Subcutaneous abdominal adipose tissue (tissue), 5 donors: ENCODE measurements around the gene EIF4E1B.
"Not testable (repeated sequence)": the region's sequence is repeated elsewhere in the genome, so short reads cannot be mapped to it uniquely, and the experiment has no call there.

Experiments used
- H3K27ac ChIP-seq: one replicate; pipeline ENCODE4 v1.7.0; 2013; ENCODE audit warnings: low read depth, mild to moderate bottlenecking, inconsistent platforms, low read length, moderate library complexity
- H3K27me3 ChIP-seq, 5 donors: one replicate each; pipeline ENCODE4 v1.7.0; 2013; ENCODE audit warnings: low read length in 5 of 5, inconsistent platforms in 1 of 5; ENCODE audit not compliant: control insufficient read depth in 5 of 5, insufficient read depth in 4 of 5
- H3K36me3 ChIP-seq, 5 donors: one replicate each; pipeline ENCODE4 v1.7.0; 2013; ENCODE audit warnings: low read length in 5 of 5; ENCODE audit not compliant: control insufficient read depth in 5 of 5, insufficient read depth in 5 of 5
- H3K4me1 ChIP-seq, 5 donors: one replicate each; pipeline ENCODE4 v1.7.0; 2013; ENCODE audit warnings: low read length in 5 of 5, mild to moderate bottlenecking in 3 of 5, moderate library complexity in 1 of 5; ENCODE audit not compliant: control insufficient read depth in 5 of 5, insufficient read depth in 5 of 5
- H3K4me3 ChIP-seq, 5 donors: one replicate each; pipeline ENCODE4 v1.7.0; 2013; ENCODE audit warnings: low read length in 5 of 5, low read depth in 1 of 5
- H3K9ac ChIP-seq, 5 donors: one replicate each; pipeline ENCODE4 v1.7.0; 2013; ENCODE audit warnings: low read length in 5 of 5, mild to moderate bottlenecking in 4 of 5, moderate library complexity in 3 of 5
- H3K9me3 ChIP-seq, 5 donors: one replicate each; pipeline ENCODE4 v1.7.0; 2013; ENCODE audit warnings: low read length in 5 of 5; ENCODE audit not compliant: control insufficient read depth in 5 of 5
- donor health status: healthy.
- donor health status: healthy.
- donor health status: healthy.
- donor health status: healthy.
- donor health status: healthy.

The EIF4E1B gene, protein sequence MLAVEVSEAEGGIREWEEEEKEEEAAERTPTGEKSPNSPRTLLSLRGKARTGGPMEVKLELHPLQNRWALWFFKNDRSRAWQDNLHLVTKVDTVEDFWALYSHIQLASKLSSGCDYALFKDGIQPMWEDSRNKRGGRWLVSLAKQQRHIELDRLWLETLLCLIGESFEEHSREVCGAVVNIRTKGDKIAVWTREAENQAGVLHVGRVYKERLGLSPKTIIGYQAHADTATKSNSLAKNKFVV

DNA sequence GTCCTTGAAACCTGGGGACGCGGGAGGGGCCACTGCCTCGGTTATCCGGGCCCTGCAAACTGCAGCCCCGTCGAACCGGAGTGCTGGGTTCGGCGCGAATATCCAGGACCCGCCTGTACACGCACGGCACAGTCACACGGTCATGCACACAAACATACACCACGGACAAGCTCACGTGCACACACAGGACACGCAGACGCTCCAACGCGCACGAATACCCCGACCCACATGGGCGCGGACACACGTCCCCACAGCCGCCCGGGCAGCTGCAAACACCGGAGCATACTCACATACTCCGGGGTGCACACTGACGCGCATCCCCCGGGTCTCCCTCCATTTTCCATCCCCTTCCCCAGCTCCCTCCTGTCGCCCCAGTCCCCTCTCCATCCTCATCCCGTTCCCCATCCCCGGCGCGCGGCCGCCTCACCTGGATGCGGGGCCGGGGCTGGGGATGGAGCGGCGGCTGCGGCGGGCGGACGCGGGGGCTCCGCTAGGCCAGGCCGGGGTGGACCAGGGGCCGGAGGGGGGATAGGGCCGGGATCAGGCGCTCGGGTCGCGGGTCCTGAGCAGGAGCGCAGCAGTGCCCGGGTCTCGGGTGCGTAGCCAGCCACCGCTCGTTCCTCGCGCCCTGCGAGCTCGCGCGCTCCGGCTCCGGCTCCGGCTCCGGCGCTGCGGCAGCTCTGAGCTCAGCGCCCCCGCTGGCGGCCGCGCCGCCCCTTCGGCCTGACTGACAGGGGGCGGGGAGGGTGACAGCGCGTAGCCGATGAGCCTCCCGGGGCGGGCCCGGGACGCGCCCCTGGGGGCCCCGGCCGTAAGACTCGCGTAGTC lies at the start of gene EIF4E1B, which contains the start of gene SNCB:
Gene EIF4E1B, plus strand, starts transcription at position 823 of the 828 bp plus-strand sequence. CDS start 12,113 bp downstream, outside the sequence.
Gene SNCB, minus strand, starts transcription at position 682 of the 828 bp plus-strand sequence. CDS start 880 bp downstream, outside the sequence.
- Histone ChIP-seq H3K4me3 (peak within 1 kb of the TSS in 4 of 5 donors; percentile 19 to 46 (median 34)), H3K36me3 (no peaks in the 10 kb centered on the region), H3K27me3 (peaks cover 60 to 91% (median 77%) of the 10 kb centered on the region in 5 donors), H3K9me3 (peaks cover 0 to under 1% (median 0%) of the 10 kb centered on the region in 5 donors), H3K4me1 (peaks cover 0 to 15% (median 10%) of the 10 kb centered on the region in 5 donors), H3K27ac (no peak within 1 kb of the TSS), H3K9ac (no peak within 1 kb of the TSS)

DNA sequence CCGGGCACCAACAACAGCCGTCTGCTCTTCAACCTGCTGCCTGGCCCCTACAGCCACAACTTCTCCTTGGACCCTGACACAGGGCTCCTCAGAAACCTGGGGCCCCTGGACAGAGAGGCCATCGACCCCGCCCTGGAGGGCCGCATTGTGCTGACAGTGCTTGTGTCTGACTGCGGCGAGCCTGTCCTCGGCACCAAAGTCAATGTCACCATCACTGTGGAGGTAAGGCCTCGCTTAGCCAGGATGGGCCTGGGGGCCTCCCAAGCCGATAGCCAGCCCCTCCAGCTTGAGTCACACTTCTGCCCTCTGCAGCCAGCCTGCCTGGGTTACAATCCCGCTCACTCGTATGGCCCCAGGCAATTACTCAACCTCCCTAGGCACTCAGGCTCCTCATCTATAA lies 49.1 kb upstream of the EIF4E1B start:
- Histone ChIP-seq H3K27me3 (peaks cover 0 to 14% (median 8%) of the 10 kb centered on the region in 5 donors), H3K9ac (no peak overlapping the region), H3K36me3 (no peaks in the 10 kb centered on the region), H3K4me3 (no peak overlapping the region), H3K9me3 (peaks cover 3 to 21% (median 16%) of the 10 kb centered on the region in 5 donors), H3K4me1 (no peaks in the 10 kb centered on the region), H3K27ac (no peak overlapping the region)

DNA sequence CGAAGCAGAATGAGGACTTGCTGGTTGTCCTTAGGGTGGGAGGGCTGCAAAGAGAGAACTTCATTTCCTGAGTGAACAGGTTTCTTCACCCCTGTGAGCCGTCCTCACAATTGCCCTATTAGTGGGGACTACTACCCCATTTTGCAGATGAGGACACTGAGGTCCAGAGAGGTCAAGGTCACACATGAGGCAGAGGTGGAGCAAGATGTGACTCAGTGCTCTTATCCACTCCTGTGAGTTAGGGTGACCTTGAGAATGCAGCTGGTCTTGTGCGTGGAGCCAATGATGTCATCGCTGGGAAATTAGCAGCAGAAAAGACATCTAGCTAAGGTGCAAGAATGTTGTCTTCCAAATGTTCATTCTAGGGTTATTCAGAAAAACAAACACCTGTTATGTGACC lies 47.4 kb upstream of the EIF4E1B start:
- peaks cover 0 to 5% (median 0%) of the 10 kb centered on the region in 5 donors for H3K27me3 ChIP-seq
- no peak overlapping the region for H3K4me3 ChIP-seq
- H3K9me3 ChIP-seq = peaks cover 3 to 21% (median 16%) of the 10 kb centered on the region in 5 donors
- no peak overlapping the region for H3K27ac ChIP-seq
- H3K9ac ChIP-seq = no peak overlapping the region
- no peaks in the 10 kb centered on the region for H3K4me1 ChIP-seq
- no peaks in the 10 kb centered on the region for H3K36me3 ChIP-seq

DNA sequence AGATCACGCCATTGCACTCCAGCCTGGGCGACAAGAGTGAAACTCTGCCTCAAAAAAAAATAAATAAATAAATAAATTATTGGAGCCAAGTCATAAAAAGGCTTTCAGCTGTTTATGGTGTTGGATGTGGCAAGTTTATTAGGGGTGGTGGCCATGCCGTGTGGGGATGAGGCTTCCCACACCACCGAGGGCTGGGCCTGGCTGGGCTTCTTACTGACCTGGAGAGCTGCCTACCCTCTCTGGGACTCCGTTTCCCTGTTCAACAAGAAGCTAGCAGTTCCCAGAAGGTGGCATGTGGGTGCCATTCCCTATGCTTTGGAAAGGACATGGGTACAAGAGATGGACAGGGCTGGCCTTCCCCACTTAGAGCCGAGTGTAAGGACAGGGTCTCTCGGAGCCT lies 43.1 kb upstream of the EIF4E1B start:
- H3K36me3 ChIP-seq = no peaks in the 10 kb centered on the region
- H3K27ac ChIP-seq = no peak overlapping the region
- no peaks in the 10 kb centered on the region for H3K4me1 ChIP-seq
- H3K27me3 ChIP-seq = no peaks in the 10 kb centered on the region
- no peak overlapping the region for H3K9ac ChIP-seq
- H3K9me3 ChIP-seq = peaks cover 3 to 21% (median 16%) of the 10 kb centered on the region in 5 donors
- H3K4me3 ChIP-seq = no peak overlapping the region

DNA sequence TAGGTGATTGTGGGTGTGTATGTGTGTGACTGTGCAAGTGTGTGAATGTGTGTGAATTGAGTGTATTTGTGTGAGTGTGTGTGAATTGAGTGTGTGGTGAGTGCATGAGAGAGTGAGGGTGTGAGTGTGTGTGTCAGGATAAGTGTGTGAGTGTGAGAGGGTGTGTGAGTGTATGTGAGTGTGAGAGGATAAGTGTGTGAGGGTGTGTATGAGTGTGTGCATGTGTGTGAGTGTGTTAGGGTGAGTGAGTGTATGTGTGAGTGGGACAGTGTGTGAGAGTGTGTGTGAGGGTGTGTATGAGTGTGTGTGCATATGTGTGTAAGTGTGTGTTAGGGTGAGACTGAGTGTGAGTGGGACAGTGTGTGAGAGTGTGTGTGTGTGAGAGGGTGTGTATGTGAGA lies 42.2 kb upstream of the EIF4E1B start:
- H3K27me3 ChIP-seq = peaks cover 0 to under 1% (median 0%) of the 10 kb centered on the region in 5 donors
- H3K9me3 ChIP-seq = peaks cover 3 to 21% (median 16%) of the 10 kb centered on the region in 5 donors
- H3K9ac ChIP-seq = no peak overlapping the region
- H3K4me1 ChIP-seq = no peaks in the 10 kb centered on the region
- no peak overlapping the region for H3K27ac ChIP-seq
- H3K36me3 ChIP-seq = no peaks in the 10 kb centered on the region
- no peak overlapping the region for H3K4me3 ChIP-seq

DNA sequence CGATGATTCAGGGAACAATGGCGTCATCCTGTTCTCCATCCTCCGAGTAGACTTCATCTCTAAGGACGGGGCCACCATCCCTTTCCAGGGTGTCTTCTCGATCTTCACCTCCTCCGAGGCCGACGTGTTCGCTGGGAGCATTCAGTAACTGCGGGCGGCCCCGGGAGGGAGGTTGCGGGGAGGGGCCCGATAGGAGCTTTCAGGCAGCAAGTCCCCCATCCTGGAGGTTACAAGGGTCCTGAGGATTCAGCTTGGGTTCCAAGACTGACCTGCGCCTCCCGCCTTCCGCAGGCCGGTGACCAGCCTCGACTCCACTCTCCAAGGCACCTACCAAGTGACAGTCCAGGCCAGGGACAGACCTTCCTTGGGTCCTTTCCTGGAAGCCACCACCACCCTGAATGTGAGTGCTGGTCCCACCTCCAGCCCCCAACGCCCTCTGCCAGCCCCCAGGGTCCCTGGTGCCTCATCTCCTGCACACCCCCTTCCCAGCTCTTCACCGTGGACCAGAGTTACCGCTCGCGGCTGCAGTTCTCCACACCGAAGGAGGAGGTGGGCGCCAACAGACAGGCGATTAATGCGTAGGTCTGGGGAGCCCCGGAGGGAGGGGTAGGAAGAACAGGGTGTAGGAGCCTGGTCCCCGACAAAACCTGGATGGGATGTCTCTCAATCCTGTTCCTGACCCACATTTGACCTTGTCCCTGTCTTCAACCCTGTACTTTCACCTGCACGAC lies 41.3 kb upstream of the EIF4E1B start:
- peaks cover 3 to 16% (median 14%) of the 10 kb centered on the region in 5 donors for H3K9me3 ChIP-seq
- H3K27ac ChIP-seq = no peak overlapping the region
- peaks cover 0 to 5% (median 3%) of the 10 kb centered on the region in 5 donors for H3K27me3 ChIP-seq
- H3K4me1 ChIP-seq = no peaks in the 10 kb centered on the region
- H3K36me3 ChIP-seq = no peaks in the 10 kb centered on the region
- H3K9ac ChIP-seq = no peak overlapping the region
- H3K4me3 ChIP-seq = no peak overlapping the region

DNA sequence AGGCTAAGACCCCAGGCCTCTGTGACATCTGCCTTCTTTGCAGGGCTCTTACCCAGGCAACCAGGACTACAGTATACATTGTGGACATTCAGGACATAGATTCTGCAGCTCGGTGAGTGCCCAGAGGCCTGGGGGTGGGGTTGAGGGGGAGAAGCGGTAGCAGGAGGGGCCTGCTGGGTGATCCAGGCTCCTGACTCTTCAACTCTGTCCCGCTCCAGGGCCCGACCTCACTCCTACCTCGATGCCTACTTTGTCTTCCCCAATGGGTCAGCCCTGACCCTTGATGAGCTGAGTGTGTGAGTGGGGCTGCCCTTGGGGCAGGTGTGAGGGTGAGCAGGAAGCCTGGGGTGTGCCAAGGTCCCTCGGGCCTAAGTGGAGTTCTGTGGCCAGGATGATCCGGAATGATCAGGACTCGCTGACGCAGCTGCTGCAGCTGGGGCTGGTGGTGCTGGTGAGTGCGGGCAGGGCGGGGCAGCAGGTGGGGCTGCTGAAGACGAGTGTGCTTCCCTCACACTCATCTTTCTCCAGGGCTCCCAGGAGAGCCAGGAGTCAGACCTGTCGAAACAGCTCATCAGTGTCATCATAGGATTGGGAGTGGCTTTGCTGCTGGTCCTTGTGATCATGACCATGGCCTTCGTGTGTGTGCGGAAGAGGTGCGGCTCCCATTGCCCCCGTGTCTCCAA lies 40.3 kb upstream of the EIF4E1B start:
- H3K36me3 ChIP-seq = no peaks in the 10 kb centered on the region

DNA sequence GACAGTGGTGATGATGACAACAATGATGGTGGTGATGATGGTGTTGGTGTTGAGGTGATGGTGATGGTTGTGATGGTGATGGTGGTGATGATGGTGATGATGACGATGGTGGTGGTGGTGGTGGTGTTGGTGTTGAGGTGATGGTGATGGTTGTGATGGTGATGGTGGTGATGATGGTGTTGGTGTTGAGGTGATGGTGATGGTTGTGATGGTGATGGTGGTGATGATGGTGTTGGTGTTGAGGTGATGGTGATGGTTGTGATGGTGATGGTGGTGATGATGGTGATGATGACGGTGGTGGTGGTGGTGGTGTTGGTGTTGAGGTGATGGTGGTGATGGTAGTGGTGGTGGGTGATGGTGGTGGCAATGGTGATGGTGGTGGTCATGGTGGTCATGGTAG lies 38.8 kb upstream of the EIF4E1B start:
- H3K9ac ChIP-seq, H3K9me3 ChIP-seq, H3K4me3 ChIP-seq, H3K36me3 ChIP-seq, H3K27ac ChIP-seq, H3K4me1 ChIP-seq: not testable (repeated sequence)
- H3K27me3 ChIP-seq = peaks cover 13 to 22% (median 20%) of the 10 kb centered on the region in 5 donors

More for the DNA sequence above, 40.3 kb upstream of the EIF4E1B start:
- H3K9ac ChIP-seq = no peak overlapping the region
- peaks cover 0 to 6% (median 4%) of the 10 kb centered on the region in 5 donors for H3K9me3 ChIP-seq
- H3K4me1 ChIP-seq = no peaks in the 10 kb centered on the region
- peaks cover 3 to 12% (median 10%) of the 10 kb centered on the region in 5 donors for H3K27me3 ChIP-seq
- H3K27ac ChIP-seq = no peak overlapping the region
- H3K4me3 ChIP-seq = no peak overlapping the region

DNA sequence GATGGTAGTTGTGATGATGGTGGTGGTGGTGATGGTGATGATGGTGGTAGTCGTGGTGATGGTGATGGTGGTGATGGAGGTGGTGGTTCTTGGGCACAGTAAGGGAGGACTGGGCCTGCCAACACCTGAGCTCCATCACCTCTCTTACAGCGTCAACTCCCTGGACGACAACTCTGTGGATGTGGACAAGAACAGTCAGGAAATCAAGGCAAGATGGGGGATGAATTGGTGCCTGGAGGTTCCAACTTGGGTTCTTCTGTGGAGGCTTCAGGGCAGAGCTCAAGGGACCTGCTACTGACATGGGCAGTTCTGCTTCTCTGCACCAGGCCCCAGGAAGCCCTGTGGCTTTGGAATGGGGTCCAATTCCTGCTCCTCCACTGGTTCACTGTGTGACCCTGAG lies 37.9 kb upstream of the EIF4E1B start:
- Histone ChIP-seq H3K36me3 (no peaks in the 10 kb centered on the region), H3K9ac (no peak overlapping the region), H3K27me3 (peaks cover 17 to 24% (median 22%) of the 10 kb centered on the region in 5 donors), H3K4me1 (peaks cover 0 to 12% (median 5%) of the 10 kb centered on the region in 5 donors), H3K27ac (no peak overlapping the region), H3K4me3 (no peak overlapping the region), H3K9me3 (no peaks in the 10 kb centered on the region)
